GM19452 (cell line): ENCODE data around the gene PSMB10.
A peak's percentile ranks its signal among the peaks of the same experiment; 100 is the strongest.

ENCODE experiments used
- ATAC-seq: cut with Tn5 transposase; IDR thresholded peaks from one replicate; pipeline ENCODE4 v1.9.1; 2021; ENCODE audit not compliant: unreplicated experiment

PSMB10 gene

DNA sequence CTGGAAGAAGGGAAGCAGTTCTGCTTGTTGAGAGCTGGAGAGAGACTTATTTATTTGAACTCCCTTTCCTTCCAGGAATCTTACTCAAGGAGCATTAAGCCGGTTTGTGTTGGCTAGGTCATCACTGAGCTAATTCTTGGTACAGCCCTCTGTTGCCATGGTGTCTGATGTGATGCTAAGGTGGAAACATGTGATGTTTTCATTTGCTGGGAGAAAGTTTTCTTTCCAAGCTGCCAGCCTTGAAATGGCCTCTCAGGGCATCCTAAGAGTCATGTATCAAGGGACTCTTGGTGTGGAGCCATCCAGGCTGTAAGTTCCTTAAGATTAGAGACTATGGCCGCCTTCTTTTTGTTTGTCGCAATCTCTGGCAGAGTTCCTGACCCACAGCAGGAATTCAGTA is 39.4 kb downstream of the PSMB10 start:
- no peak for ATAC-seq

GRCh38 chr16:67893743-67894399 is 42.8 kb downstream of the PSMB10 start:
- no peak for ATAC-seq

- peak; percentile 84 for ATAC-seq
Observed at GRCh38 chr16:67892899-67893742, 43.5 kb downstream of the PSMB10 start, which contains the start of gene PSKH1. PSKH1 (plus strand) TSS chr16:67893254; CDS start chr16:67908750, 15,496 bp downstream.

GRCh38 chr16:67892375-67892774 is 44.3 kb downstream of the PSMB10 start:
- ATAC-seq: no peak

DNA sequence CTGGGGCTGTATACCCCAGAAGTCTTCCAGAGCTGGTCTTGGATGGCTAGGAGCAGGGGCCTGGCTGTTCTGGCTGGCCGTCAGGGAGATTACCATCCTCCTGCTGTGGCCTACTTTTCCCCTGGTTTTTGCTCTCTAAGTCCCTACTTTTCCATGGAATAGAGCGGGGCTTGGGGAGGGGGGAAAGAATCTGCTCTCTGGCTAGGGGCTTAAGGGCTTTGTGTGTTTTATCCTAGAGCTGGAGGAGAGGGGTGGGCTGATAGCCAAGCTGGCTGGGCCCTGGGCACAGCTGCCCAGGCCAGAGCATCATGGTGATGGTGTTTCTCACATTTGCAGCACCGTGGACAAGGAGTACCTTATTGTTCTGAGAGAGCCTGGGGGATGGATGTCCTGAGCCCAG is 48.3 kb downstream of the PSMB10 start:
- ATAC-seq: no peak

GRCh38 chr16:67886387-67886786 is 50.3 kb downstream of the PSMB10 start:
- no peak for ATAC-seq

DNA sequence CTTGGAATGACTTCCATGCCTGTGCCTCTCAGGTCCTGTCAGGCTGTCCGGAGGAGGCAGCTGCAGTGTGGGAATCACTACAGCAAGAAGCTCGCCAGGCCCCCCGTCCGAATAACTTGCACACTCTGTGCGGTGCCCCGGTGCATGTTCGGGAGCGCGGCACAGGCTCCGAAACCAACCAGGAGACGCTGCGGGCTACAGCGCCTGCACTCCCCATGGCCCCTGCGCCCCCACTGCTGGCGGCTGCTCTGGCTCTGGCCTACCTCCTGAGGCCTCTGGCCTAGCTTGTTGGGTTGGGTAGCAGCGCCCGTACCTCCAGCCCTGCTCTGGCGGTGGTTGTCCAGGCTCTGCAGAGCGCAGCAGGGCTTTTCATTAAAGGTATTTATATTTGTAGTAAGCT is 50.7 kb downstream of the PSMB10 start:
- no peak for ATAC-seq

GRCh38 chr16:67885545-67885944 is 51.1 kb downstream of the PSMB10 start:
- ATAC-seq: no peak

DNA sequence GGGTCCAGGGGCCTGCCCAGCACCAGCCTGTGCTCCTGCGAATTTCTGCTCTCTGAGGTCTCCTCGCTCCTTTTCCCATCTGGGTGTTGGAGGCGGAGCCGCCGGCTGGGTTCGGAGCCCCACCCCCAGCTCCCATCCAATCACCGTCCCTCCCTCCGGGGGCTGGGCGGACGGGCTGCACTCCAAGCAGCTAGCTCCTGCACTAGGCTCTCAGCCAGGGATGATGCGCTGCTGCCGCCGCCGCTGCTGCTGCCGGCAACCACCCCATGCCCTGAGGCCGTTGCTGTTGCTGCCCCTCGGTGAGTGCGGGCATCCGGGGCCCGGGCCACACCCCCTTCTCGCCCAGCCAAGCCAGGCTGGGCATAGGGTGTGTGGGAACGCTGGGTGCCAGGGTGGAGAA is 52.0 kb downstream of the PSMB10 start, which contains the start of gene NRN1L:
NRN1L (plus strand) TSS at position 202 of the 400 bp plus-strand sequence; CDS start at position 221, 19 bp downstream.
- no peak for ATAC-seq
